HG02623 (cell line): ENCODE data around the gene ARSB.
A peak's percentile ranks its signal among the peaks of the same experiment; 100 is the strongest.
"Not testable (repeated sequence)": the region's sequence is repeated elsewhere in the genome, so short reads cannot be mapped to it uniquely, and the experiment has no call there.

Experiments
- ATAC-seq: cut with Tn5 transposase; IDR thresholded peaks from one replicate; pipeline ENCODE4 v1.9.1; 2021; ENCODE audit warnings: moderate library complexity; ENCODE audit not compliant: unreplicated experiment

ARSB gene

DNA sequence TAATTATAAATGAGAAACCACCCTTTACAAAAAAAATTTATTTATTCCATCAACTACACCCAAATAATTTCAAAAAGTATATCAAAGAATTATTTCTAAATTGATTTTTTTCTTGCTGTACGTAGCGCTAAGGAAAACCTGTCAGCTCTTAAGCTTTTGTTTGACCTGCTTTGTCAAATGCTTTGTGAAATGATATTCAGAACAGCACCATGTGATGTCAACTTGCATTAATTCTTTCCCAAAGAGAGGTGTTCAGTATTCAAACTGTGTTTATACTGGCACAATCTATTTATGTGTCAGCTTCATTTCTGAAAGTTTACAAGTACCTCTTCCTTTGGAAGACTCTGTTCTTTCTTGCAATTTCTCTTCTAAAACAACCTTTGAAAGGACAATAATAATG, 12.0 kb upstream of the ARSB start:
- no peak for ATAC-seq

DNA sequence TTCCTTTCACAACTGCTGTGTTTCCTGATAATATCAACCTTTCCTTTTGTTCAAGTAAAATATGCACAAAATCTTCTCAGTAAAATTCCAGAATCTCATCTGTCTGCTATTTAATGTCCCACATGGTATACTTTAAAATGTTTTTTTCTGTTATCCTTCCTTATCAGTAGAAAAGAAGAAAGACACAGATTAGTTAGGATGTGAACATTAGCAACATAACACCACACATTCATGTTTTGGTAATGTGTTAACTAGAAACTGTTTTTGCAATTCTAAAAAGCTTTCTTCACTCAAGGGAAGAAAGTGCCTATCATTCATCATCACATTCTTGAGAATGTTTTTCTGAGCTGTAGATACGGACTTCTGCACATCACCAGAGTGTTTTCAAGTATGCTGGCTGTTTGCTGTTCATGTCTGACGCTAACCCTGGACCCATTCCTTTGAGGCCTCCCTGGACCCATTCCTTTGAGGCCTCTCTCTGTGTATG, 10.5 kb upstream of the ARSB start:
- ATAC-seq = no peak

DNA sequence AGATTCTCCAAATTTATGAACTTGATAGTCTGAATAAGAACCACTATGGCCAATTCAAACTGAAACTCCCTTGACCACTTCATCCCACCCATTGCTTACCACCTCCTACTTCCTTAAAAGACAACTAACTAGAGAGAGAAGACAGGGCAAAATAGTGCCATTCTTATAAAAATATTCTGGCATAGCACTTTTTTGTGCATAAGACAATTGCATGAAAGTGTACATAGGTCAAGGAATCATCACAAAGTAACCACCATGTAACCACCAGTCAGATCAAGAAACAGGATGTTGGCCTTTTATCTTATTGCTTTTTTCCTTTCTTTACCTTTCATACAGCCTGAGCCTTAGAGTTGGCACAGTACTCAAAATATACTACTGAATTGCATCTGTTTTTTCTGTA, 8.1 kb upstream of the ARSB start:
- ATAC-seq = no peak

DNA sequence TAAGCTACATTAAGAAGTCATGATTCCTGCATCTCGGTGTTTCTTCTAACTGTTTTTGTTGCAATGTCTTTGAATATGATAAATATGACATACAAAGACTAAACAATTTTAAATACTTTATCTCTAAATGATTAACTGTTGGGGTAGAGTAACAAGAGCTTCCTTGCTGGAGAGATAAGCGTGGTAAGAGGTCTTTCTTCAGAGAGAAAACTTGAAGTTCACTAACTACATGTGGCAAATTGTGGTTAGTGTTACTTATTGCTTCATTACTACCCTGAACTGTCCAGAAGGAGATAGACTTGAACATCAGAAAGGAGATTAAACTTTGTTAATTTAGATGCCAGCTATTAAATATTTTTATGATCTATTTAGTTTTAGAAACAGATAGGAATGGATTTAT, 7.0 kb upstream of the ARSB start:
- no peak for ATAC-seq

DNA sequence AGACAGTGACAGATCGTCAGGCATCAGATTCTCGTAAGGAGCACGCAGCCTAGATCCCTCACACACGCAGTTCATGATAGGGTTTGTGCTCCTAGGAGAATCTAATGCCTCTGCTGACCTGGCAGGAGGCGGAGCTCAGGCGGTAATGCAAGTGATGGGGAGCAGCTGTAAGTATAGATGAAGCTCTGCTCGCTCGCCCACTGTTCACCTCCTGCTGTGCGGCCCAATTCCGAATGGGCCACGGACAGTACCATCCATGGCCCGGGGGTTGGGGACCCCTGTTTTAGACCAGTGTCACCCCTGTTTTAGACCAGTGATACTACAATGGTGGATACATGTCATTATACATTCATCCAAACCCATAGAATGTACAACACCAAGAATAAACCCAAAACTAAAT, 4.0 kb upstream of the ARSB start:
- ATAC-seq = no peak

DNA sequence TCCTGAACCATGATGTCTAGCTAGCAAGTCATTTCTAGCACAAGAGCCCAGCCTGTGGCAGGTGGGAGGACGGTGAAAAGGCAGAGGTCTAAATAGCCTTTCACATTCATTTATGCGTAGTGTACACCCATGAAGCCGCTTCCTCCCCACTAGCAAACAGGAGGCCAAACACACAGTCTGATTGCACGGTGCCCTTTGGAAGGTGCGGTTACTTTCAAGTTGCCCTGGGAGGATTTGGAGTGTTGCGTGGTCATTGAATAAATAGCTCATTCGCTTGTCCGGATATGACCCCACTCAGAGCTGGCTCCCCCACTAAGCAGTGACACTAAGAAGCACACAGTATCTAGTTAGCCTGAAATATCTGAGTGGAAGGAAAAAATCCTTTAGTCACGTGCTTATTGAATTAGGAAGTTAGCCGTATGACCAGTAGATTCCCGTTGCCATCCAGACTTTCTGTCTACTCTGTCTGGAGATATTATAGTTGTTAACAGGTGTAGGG, 664 bp upstream of the ARSB start:
- ATAC-seq = peak; percentile 40

DNA sequence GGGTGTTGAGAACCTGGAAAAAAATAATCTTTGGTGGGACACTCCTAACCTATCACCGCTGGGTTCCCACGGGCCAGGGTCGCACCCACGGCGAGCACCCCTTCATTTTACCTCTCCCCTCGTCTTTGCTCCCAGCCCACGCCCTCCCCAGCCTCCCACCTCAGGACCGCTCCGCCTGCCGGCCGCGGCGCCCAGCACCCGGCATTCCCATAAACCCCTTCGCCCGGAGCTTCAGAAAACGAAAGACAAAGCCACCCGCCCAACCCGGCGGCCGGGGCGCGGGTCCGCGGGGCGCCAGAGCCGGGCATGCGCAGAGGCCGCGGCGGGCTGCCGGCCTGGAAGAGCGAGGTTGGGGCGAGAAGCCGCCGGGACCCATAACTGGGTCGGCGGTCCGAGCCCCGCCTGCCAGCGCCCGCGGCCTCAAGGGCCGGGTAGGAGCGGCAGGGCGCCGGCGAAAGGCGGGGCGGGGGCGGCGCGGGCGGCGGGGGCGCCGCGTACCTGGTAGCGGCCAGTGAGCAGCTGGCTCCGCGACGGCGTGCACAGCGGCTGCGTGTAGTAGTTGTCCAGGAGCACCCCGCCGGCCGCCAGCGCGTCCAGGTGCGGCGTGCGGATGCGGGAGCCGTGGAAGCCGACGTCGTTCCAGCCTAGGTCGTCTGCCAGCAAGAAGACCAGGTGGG, 533 bp downstream of the ARSB start:
- ATAC-seq = peak; percentile 50

DNA sequence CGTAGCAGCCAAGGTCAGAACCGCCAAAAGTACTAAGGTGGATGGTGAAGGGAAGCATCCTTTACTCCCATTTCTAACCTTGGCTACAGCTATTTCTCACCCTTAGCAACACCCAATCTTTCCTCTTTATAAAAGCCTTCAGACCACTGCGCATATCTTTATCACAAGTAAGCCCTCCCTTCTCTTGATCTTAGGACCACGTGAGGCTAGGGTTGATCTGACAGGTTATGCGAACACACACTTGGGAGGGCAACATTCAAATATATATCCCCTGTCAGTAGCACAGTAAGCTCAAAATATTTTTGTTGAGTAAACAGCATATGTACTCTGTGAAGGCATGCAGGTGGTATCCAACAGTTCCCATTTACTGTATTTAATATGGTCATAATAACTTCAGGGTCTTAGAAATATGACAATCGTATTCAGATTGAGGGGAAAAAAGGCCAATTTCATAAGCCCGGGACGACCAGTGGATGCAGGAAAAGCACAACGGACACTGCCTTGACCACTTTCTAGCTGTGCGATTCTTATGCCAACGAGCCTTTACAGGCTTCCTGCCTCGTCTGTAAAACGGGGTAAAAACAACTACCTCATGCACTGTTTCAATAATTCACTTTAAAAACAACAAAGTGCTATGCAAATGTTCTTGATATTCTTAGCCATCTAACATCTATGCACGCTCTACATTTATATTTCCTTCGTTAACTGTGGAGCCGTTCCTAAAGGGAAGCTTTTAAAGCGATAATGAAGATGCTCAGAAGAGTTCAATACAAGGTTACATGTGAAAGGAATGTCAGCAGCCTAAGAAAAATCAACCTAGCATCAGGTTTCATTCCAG, 1.3 kb downstream of the ARSB start:
- no peak for ATAC-seq

DNA sequence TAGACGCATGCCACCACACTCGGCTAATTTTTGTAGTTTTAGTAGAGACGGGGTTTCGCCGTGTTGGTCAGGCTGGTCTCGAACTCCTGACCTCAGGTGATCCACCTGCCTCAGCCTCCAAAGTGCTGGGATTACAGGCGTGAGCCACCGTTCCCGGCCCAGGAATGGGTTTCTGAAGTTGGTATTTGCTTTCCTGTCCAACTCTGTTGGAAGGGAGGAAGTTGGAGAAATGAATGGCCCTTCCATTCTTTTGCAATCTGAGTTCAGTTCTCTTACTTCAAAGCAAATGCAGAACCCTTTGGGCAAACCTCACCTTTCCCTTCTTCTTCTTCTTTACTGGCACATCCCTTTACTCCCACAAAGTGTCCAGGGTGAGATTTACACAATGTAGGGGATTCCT, 1.9 kb downstream of the ARSB start:
- not testable (repeated sequence) for ATAC-seq

DNA sequence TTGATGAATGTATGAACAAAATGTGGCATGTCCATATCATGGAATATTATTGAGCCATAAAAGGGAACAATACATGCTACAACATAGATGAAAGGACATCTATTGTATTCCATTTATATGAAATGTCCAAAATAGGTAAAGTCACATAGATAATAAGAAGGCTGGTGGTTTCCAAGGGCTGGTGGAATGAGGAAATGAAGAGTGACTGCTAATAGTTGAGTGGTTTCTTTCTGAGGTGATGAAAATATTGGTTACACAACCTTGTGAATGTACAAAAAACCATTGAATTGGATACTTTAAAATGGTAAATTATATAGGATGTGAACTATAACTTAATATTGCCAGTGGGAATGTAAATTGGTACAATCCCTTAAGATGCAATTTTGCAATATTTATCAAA, 5.2 kb downstream of the ARSB start:
- ATAC-seq = no peak

DNA sequence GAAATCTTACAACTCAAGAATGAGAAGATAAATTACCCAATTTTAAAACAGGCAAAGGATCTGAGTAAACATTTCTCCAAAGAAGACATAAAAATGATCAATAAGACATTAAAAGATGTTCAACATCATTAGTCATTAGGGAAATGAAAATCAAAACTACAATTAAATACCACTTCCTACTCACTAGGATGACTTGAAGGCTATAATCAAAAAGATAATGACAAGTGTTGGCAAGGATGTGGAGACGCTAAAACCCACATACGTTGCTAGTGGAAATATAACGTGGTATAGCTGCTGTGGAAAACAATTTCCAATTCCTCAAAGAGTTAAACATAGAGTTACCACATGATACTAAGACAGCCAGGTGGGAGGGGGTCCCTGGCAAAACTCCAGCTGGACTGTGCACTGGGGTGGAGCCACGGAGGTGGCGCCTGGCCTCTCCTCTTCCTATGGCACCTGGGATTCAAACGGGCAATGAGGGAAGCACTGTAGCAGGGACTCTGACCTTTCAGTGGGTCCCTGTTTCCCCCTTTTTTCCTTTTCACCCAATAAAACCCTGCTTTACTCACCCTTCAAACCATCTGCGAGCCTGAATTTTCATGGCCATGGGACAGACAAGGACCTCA, 5.9 kb downstream of the ARSB start:
- ATAC-seq = no peak

DNA sequence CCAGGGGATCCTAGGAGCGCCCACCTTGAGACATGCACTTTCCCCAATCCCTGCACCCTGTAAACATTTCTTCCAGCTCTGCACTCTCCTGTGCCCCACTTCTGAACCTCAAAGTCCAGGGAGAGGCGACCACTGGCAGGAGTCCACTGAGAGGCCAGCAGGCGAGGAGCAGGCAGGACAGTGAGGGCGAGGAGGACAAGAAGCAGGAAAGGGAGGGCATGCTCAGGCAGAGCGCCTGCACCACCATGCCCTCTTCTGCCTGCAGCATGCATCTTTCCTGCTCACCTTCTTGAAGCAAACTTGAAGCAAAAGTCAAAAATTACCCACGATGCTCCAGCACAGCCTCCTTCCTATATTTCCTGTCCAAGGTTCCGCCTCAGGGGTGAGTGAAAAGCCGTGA, 10.1 kb downstream of the ARSB start:
- no peak for ATAC-seq

DNA sequence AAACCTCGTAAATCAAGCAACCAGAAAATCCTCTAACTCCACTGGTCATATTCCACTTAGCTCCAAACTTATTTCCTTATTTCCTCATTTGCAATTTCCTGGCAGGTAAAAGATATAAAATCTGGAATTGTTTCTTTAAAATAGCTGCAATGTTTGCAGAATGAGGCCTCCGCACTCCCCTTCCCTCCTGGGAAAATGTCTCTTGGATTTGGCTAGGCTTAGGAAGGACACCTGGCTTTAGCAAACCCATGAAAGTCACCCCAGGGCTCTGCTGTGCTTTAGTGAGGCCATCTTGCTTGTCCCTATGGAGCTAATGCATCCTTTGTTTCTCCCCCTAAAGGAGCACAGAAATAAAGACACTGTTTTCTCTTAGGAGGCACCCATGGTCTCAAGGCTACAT, 10.5 kb downstream of the ARSB start:
- no peak for ATAC-seq

DNA sequence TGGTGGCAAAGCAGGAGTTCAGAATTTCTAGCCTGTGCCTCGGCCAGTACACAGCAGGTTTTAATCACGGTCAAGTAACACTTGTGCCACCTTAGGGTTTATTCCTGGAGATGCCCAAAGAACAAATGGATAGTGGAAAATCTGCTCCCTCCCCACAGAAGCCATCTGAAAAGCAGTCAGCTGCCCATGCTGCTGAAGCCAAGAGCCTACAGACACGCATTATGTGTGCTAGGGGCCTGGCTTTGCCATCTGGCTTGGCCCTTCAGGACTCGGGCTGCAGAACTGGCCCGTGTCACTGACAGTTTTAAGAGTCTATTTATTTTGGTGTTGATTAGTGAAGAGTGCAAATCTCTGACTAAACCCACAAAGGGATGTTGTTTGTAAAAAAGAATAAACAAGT, 11.1 kb downstream of the ARSB start:
- no peak for ATAC-seq

DNA sequence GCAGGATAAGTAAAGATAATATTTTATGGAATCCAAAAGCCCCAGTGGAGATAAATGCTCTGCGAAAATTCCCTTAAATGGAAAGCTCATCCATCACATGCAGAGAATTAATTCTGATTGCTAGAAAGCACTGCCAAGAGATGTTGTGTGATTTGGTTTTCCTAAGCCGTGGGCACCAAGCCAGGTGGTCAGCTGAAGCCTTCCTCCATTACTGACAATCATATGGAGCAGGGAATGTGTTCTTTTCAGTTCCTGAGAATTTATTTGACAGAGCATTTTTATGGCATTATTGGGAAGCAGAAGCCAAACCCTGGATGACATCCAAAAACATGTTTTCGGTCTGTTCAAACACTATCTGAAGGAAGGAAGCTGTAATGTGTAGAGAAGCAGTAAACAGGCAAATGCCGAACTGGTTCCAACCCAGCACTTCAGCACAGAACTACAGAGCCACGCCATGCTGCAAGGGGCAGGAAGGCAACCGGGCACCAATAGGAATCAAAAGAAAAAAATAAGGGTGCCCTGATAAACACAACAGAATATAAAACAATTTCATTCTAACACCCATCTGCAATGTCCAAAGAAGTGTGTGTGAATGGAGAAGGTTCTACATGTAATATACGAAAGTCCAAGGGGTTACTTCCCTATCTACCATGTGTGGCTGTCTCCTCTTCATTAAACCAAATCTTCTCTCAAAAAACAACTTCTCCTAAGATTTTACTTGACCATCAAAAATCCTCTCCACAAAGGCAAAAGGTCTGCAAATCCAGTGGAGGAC, 12.3 kb downstream of the ARSB start:
- no peak for ATAC-seq

DNA sequence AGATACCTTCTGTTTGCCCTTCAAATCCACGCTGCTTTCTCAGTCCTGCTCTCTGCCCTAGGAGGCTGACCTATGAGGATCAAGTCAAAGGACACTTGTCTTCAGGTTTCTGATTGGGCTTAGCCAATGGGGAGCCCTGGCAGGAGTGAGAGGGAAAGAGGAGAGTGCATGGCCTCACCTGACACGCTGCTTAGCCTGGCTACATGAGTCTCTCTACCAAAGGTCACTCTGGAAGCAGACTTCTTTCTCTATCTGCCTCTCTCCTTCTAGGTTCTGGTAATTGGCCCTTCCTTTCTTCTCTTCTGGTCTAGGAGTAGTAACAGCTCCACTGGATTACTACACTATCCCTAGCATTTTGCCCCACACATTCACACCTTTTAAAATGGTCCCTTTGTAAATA, 13.1 kb downstream of the ARSB start:
- ATAC-seq = no peak

DNA sequence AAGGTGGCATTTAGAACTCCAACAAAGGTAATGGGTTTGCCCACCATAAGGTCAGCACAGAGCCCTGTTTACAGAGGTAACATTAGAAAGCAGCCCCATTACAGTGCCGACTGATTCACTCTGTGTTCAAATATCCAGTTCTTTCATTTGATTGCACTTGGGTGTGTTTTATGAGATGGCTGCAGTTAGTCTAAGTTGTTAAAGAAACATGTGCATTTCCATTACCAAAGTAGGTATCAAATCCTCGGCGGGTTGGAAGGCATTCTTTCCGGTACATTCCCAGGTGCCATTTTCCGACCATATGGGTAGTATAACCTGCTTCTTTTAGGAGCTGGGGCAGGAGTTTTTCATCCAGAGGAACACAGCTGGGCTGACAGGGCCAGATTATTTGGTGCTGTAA, 16.3 kb downstream of the ARSB start:
- no peak for ATAC-seq

DNA sequence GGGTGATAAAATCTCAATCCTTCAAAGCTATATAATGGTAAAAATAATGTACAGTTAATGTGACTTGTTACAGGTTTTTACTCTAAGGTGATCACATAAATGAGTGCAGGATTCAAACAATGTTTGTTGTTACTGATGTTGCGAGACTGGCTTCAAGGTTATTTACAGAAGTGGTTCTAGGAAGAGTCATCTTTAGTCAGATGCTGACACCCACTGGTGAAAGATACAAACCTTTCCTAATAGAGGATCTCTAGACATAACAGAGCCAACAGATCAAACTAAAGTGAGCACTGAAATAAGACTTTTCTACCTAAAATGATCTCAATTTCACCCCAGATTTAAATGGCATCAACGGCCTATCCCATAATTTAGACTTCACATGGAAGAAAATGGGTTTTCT, 20.2 kb downstream of the ARSB start:
- no peak for ATAC-seq

DNA sequence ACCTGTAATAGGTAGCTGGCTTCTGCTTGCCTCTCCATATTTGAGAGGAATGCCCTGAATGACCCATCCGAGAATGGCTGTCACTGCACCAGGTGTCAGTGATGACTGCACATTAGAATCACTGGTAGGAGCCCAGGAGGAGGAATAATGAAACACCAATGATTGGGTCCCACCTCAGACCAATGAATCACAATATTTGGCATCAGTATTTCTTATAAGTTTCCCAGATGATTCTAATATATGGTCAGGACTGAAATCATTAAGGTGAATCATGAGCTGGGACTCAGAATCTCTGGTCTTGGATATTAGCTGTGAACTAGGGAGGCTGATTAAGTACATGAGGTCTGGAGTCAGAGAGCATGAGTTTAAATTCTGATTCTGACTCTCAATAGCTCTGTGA, 23.4 kb downstream of the ARSB start:
- no peak for ATAC-seq

DNA sequence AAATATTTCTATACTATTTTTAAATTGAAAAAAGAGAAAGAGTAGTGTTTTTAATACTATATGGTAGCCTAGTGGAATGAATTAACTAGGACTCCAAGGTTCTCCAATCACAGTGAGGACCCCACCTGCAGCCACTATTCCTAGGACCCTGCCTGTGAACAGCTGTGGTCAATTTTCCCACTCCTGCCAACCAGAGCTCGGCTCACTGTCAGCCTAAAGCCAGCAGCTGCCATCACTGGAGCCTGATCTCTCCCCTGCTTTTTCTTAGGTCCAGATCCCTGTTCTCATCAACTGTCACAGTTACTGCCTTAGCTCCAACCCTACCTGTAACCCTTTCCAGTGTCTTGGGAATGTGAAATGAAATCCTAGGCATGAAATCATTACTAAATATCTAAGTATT, 25.3 kb downstream of the ARSB start:
- ATAC-seq = no peak
